Measurements from ENCODE around the gene EXOC3L1. TPM values are rescaled to one million over a fixed set of nuclear protein-coding genes. Genes with fewer than 3 reads are reported as not detected.

Gene EXOC3L1
- total and polyA plus RNA-seq, 2 of the 13 experiments (the other 11 are each of a cell fraction or from before 2014, with no cell fraction given) = 0.12 TPM; not detected in 1

DNA sequence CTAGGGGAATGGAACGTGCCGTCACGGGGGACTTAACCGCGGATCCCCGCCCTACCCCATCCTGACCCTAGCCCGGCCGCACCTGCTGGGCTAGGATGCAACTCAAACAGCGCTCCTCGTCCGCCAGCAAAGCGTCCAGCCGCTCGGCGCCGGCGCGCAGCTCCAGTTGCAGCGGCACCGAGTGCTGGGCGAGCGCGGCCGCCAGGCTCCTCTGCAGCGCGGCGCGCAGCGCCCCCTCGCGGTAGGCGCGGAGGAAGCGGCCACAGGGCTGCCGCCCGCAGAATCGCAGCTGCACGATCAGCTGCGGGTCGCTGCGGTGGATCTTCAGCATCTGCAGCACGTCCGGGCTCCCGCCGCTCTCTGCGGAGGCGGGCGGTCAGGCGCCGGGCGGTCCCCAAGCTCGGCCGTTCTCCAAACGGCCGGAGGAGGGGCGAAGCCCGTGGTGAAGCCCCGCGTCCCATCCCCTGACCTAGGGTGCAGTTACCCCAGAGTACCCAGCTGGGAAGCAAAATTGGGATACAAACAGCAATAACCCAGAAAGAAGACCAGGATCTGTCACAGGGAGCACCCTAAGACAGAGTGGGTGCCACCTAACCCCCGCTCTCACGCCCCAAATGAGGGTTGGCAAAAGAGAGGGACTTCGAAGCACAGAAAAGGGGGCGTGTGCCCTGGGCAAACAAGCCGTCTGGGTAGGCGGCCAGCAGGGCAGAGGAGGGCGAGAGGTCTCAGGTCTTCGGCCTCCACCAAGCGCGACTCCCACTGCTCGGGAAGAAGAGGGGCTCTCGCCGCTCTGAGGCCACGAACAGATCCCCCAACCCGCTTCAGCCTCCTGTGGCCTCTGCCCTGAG, 34.4 kb downstream of the EXOC3L1 start (continued):
- TF ChIP-seq, protein P1, sequence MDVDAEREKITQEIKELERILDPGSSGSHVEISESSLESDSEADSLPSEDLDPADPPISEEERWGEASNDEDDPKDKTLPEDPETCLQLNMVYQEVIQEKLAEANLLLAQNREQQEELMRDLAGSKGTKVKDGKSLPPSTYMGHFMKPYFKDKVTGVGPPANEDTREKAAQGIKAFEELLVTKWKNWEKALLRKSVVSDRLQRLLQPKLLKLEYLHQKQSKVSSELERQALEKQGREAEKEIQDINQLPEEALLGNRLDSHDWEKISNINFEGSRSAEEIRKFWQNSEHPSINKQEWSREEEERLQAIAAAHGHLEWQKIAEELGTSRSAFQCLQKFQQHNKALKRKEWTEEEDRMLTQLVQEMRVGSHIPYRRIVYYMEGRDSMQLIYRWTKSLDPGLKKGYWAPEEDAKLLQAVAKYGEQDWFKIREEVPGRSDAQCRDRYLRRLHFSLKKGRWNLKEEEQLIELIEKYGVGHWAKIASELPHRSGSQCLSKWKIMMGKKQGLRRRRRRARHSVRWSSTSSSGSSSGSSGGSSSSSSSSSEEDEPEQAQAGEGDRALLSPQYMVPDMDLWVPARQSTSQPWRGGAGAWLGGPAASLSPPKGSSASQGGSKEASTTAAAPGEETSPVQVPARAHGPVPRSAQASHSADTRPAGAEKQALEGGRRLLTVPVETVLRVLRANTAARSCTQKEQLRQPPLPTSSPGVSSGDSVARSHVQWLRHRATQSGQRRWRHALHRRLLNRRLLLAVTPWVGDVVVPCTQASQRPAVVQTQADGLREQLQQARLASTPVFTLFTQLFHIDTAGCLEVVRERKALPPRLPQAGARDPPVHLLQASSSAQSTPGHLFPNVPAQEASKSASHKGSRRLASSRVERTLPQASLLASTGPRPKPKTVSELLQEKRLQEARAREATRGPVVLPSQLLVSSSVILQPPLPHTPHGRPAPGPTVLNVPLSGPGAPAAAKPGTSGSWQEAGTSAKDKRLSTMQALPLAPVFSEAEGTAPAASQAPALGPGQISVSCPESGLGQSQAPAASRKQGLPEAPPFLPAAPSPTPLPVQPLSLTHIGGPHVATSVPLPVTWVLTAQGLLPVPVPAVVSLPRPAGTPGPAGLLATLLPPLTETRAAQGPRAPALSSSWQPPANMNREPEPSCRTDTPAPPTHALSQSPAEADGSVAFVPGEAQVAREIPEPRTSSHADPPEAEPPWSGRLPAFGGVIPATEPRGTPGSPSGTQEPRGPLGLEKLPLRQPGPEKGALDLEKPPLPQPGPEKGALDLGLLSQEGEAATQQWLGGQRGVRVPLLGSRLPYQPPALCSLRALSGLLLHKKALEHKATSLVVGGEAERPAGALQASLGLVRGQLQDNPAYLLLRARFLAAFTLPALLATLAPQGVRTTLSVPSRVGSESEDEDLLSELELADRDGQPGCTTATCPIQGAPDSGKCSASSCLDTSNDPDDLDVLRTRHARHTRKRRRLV (CRISPR knock-in tag; IDR thresholded peaks at IDR 0.05) = no peak
- TF ChIP-seq DMAP1 (CRISPR knock-in tag; IDR thresholded peaks at IDR 0.05) (no peak), ZFP82 (CRISPR knock-in tag; IDR thresholded peaks at IDR 0.05; ENCODE audit: borderline replicate concordance) (no peak), ZNF567 (CRISPR knock-in tag; IDR thresholded peaks at IDR 0.05; ENCODE audit: borderline replicate concordance) (no peak; the same call in 1 of the 2 replicates), GLI4 (CRISPR knock-in tag; IDR thresholded peaks at IDR 0.05; ENCODE audit: borderline replicate concordance) (0 out of 2 replicates have a peak, but pooled peaks have one; percentile 28), ELF3 (CRISPR knock-in tag; IDR thresholded peaks at IDR 0.05) (peak; percentile 67; the same call in 1 of the 2 replicates), ZNF274 (CRISPR knock-in tag; IDR thresholded peaks at IDR 0.05) (no peak), ARHGAP35 (CRISPR knock-in tag; IDR thresholded peaks at IDR 0.05; ENCODE audit: borderline replicate concordance) (no peak; the same call in 1 of the 2 replicates), TBP (CRISPR knock-in tag; IDR thresholded peaks at IDR 0.05) (0 out of 2 replicates have a peak, but pooled peaks have one; percentile 82), ZNF737 (CRISPR knock-in tag; IDR thresholded peaks at IDR 0.05; ENCODE audit: borderline replicate concordance) (no peak), BHLHE40 (IDR thresholded peaks at IDR 0.05; ENCODE audit: low read length) (peak; percentile 69), SMC3 (IDR thresholded peaks at IDR 0.05; ENCODE audit: low read length) (peak; percentile 53; the same call in 1 of the 2 replicates), NFATC3 (CRISPR knock-in tag; IDR thresholded peaks at IDR 0.05) (no peak), CREB1 (IDR thresholded peaks at IDR 0.05) (no peak), CREB1 (CRISPR knock-in tag; IDR thresholded peaks at IDR 0.05) (no peak)
- TF ChIP-seq, protein P2, sequence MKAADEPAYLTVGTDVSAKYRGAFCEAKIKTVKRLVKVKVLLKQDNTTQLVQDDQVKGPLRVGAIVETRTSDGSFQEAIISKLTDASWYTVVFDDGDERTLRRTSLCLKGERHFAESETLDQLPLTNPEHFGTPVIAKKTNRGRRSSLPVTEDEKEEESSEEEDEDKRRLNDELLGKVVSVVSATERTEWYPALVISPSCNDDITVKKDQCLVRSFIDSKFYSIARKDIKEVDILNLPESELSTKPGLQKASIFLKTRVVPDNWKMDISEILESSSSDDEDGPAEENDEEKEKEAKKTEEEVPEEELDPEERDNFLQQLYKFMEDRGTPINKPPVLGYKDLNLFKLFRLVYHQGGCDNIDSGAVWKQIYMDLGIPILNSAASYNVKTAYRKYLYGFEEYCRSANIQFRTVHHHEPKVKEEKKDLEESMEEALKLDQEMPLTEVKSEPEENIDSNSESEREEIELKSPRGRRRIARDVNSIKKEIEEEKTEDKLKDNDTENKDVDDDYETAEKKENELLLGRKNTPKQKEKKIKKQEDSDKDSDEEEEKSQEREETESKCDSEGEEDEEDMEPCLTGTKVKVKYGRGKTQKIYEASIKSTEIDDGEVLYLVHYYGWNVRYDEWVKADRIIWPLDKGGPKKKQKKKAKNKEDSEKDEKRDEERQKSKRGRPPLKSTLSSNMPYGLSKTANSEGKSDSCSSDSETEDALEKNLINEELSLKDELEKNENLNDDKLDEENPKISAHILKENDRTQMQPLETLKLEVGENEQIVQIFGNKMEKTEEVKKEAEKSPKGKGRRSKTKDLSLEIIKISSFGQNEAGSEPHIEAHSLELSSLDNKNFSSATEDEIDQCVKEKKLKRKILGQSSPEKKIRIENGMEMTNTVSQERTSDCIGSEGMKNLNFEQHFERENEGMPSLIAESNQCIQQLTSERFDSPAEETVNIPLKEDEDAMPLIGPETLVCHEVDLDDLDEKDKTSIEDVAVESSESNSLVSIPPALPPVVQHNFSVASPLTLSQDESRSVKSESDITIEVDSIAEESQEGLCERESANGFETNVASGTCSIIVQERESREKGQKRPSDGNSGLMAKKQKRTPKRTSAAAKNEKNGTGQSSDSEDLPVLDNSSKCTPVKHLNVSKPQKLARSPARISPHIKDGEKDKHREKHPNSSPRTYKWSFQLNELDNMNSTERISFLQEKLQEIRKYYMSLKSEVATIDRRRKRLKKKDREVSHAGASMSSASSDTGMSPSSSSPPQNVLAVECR (CRISPR knock-in tag; IDR thresholded peaks at IDR 0.05; ENCODE audit: borderline replicate concordance) = peak; percentile 67; the same call in 1 of the 2 replicates
- TF ChIP-seq, protein P3, sequence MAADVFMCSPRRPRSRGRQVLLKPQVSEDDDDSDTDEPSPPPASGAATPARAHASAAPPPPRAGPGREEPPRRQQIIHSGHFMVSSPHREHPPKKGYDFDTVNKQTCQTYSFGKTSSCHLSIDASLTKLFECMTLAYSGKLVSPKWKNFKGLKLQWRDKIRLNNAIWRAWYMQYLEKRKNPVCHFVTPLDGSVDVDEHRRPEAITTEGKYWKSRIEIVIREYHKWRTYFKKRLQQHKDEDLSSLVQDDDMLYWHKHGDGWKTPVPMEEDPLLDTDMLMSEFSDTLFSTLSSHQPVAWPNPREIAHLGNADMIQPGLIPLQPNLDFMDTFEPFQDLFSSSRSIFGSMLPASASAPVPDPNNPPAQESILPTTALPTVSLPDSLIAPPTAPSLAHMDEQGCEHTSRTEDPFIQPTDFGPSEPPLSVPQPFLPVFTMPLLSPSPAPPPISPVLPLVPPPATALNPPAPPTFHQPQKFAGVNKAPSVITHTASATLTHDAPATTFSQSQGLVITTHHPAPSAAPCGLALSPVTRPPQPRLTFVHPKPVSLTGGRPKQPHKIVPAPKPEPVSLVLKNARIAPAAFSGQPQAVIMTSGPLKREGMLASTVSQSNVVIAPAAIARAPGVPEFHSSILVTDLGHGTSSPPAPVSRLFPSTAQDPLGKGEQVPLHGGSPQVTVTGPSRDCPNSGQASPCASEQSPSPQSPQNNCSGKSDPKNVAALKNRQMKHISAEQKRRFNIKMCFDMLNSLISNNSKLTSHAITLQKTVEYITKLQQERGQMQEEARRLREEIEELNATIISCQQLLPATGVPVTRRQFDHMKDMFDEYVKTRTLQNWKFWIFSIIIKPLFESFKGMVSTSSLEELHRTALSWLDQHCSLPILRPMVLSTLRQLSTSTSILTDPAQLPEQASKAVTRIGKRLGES (CRISPR knock-in tag; IDR thresholded peaks at IDR 0.05; ENCODE audit: borderline replicate concordance) = no peak

Data from HepG2 (cell line).